Neural cell (in vitro differentiated cells): ENCODE measurements around the gene SLC50A1.

Experiments
- EP300 ChIP-seq: fragments of 450-650 bp; conservative IDR thresholded peaks from 2 replicates; pipeline ENCODE4 v1.6.1; 2014; ENCODE audit warnings: antibody characterized with exemption, mild to moderate bottlenecking, moderate library complexity; ENCODE audit not compliant: poor library complexity, severe bottlenecking
- EZH2 ChIP-seq: fragments of 200-600, 300-800 bp; shearing (Covaris generic), sonication (generic); IDR thresholded peaks from 2 replicates; pipeline ENCODE4 v1.6.1; 2014; ENCODE audit warnings: antibody characterized with exemption, low read length, borderline replicate concordance, mild to moderate bottlenecking; ENCODE audit not compliant: insufficient read depth, poor library complexity, severe bottlenecking
- MXI1 ChIP-seq: fragments of 450-650 bp; conservative IDR thresholded peaks from 2 replicates; pipeline ENCODE4 v1.6.1; 2014; ENCODE audit warnings: antibody characterized with exemption, mild to moderate bottlenecking; ENCODE audit not compliant: poor library complexity, severe bottlenecking
- POLR2AphosphoS5 ChIP-seq: IDR thresholded peaks from 2 replicates; pipeline ENCODE4 v1.6.1; 2012
- RAD21 ChIP-seq: fragments of 450-650 bp; conservative IDR thresholded peaks from 2 replicates; pipeline ENCODE4 v1.6.1; 2014; ENCODE audit warnings: antibody characterized with exemption, mild to moderate bottlenecking, moderate library complexity
- SMC3 ChIP-seq: fragments of 450-650 bp; conservative IDR thresholded peaks from 2 replicates; pipeline ENCODE4 v1.6.1; 2014; ENCODE audit warnings: antibody characterized with exemption, mild to moderate bottlenecking, moderate library complexity; ENCODE audit not compliant: poor library complexity
- TAF1 ChIP-seq: IDR thresholded peaks from 2 replicates; pipeline ENCODE4 v1.6.1; 2012; ENCODE audit warnings: low read depth
- TF ChIP-seq, protein P1 (sequence below): fragments of 450-650 bp; IDR thresholded peaks from 2 replicates; pipeline ENCODE4 v1.5.1; 2014; ENCODE audit warnings: antibody characterized with exemption, mild to moderate bottlenecking, moderate library complexity; ENCODE audit not compliant: poor library complexity, severe bottlenecking
- TF ChIP-seq, protein P2 (sequence below): IDR thresholded peaks from 2 replicates; pipeline ENCODE4 v1.6.1; 2012; ENCODE audit warnings: borderline replicate concordance

DNA sequence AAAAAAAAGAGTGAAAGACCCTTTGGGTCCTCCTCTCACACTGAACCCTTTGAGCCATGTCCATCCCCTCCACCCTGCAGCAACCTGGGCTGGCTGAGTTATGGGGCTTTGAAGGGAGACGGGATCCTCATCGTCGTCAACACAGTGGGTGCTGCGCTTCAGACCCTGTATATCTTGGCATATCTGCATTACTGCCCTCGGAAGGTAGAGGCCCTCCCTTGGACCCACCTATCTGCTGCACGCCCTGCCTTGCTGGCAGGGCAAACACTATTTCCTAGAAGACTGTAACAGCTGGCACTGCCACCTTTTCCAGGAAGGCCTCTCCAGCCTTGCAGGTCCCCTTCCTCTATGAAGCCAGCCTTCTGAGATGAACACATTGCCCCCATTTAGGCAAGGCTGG, 1.1 kb downstream of the SLC50A1 start:
- TF ChIP-seq EP300 (no peak), EZH2 (no peak), TAF1 (no peak), RAD21 (no peak), SMC3 (no peak), POLR2AphosphoS5 (no peak), MXI1 (no peak)
- TF ChIP-seq, protein P1, sequence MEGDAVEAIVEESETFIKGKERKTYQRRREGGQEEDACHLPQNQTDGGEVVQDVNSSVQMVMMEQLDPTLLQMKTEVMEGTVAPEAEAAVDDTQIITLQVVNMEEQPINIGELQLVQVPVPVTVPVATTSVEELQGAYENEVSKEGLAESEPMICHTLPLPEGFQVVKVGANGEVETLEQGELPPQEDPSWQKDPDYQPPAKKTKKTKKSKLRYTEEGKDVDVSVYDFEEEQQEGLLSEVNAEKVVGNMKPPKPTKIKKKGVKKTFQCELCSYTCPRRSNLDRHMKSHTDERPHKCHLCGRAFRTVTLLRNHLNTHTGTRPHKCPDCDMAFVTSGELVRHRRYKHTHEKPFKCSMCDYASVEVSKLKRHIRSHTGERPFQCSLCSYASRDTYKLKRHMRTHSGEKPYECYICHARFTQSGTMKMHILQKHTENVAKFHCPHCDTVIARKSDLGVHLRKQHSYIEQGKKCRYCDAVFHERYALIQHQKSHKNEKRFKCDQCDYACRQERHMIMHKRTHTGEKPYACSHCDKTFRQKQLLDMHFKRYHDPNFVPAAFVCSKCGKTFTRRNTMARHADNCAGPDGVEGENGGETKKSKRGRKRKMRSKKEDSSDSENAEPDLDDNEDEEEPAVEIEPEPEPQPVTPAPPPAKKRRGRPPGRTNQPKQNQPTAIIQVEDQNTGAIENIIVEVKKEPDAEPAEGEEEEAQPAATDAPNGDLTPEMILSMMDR, result no peak
- TF ChIP-seq, protein P2, sequence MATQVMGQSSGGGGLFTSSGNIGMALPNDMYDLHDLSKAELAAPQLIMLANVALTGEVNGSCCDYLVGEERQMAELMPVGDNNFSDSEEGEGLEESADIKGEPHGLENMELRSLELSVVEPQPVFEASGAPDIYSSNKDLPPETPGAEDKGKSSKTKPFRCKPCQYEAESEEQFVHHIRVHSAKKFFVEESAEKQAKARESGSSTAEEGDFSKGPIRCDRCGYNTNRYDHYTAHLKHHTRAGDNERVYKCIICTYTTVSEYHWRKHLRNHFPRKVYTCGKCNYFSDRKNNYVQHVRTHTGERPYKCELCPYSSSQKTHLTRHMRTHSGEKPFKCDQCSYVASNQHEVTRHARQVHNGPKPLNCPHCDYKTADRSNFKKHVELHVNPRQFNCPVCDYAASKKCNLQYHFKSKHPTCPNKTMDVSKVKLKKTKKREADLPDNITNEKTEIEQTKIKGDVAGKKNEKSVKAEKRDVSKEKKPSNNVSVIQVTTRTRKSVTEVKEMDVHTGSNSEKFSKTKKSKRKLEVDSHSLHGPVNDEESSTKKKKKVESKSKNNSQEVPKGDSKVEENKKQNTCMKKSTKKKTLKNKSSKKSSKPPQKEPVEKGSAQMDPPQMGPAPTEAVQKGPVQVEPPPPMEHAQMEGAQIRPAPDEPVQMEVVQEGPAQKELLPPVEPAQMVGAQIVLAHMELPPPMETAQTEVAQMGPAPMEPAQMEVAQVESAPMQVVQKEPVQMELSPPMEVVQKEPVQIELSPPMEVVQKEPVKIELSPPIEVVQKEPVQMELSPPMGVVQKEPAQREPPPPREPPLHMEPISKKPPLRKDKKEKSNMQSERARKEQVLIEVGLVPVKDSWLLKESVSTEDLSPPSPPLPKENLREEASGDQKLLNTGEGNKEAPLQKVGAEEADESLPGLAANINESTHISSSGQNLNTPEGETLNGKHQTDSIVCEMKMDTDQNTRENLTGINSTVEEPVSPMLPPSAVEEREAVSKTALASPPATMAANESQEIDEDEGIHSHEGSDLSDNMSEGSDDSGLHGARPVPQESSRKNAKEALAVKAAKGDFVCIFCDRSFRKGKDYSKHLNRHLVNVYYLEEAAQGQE, result no peak
